Chondrocyte (in vitro differentiated cells): ENCODE results near the gene FREM2. TPM values are rescaled to one million over a fixed set of nuclear protein-coding genes. Genes with fewer than 3 reads are reported as not detected.

ENCODE experiments used
- DNase-seq: peaks from one replicate; pipeline ENCODE4 v3.0.0; 2021; ENCODE audit warnings: mixed read lengths, low spot score
- H3K27ac Mint-ChIP-seq: one replicate; pipeline ENCODE4 v1.8.0; 2021; ENCODE audit warnings: mild to moderate bottlenecking, moderate library complexity, mixed read lengths; ENCODE audit not compliant: unreplicated experiment
- H3K27me3 Mint-ChIP-seq: 2 replicates; pipeline ENCODE4 v1.8.0; 2021; ENCODE audit warnings: low read depth, mixed read lengths
- H3K36me3 Mint-ChIP-seq: 2 replicates; pipeline ENCODE4 v1.8.0; 2021; ENCODE audit warnings: low read depth, mixed read lengths
- H3K4me1 Mint-ChIP-seq: 2 replicates; pipeline ENCODE4 v1.8.0; 2021; ENCODE audit warnings: low read depth, mild to moderate bottlenecking, mixed read lengths
- H3K4me3 Mint-ChIP-seq: one replicate; pipeline ENCODE4 v1.8.0; 2021; ENCODE audit warnings: mild to moderate bottlenecking, moderate library complexity, mixed read lengths; ENCODE audit not compliant: unreplicated experiment
- H3K9me3 Mint-ChIP-seq: 2 replicates; pipeline ENCODE4 v1.8.0; 2021; ENCODE audit warnings: low read depth, mixed read lengths
- CTCF ChIP-seq: fragments of 200-600 bp; sonication (generic); IDR thresholded peaks from 2 replicates; pipeline ENCODE4 v1.5.0; 2021; ENCODE audit warnings: antibody characterized with exemption, mild to moderate bottlenecking, moderate library complexity
- long read RNA-seq: library from polyadenylated mRNA; stranded (forward); transcript quantifications from one replicate; pipeline ENCODE4 v2.0.0, GENCODE V29; 2021
- total RNA-seq: library from RNA; stranded (reverse); gene quantifications from 3 replicates; pipeline ENCODE4 v1.2.1, GENCODE V29; 2021

FREM2 gene
- 0.07 to 0.15 TPM (median 0.07 TPM) in 3 replicates for total RNA-seq
- long read RNA-seq, result 0 reads

- peaks cover 2% of the 10 kb centered on the region for H3K9me3 Mint-ChIP-seq
- H3K27me3 Mint-ChIP-seq, result peaks cover 31% of the 10 kb centered on the region
- TF ChIP-seq CTCF, result no peak
- no peaks in the 10 kb centered on the region for H3K36me3 Mint-ChIP-seq
- DNase-seq, result no peak
- no peak within 1 kb of the TSS for H3K27ac Mint-ChIP-seq
- H3K4me3 Mint-ChIP-seq, result peak within 1 kb of the TSS; percentile 76
- peaks cover 20% of the 10 kb centered on the region for H3K4me1 Mint-ChIP-seq
Measured at GRCh38 chr13:38686577-38687245, at the start of gene FREM2. TSS of gene FREM2 (plus strand) at chr13:38687077. CDS start at chr13:38687345, 268 bp downstream.

DNA sequence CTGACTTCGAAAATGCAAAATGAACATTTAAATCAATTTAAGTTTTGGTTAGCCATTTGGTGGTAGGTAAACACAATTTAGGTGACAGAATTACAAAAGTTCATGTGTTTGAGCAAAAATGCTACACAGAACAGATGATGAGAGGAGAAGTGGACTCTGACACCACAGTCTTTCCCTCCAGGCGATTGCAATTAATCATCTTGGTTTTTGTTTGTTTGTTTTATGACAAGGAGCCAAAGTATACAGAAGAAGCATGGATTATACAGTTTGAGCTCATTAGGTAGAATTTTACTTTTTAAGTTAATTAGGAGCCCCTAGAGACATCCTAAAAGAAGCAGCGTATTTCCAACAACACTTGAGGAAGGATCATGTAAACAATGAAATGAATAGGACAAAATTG, 49.3 kb upstream of the FREM2 start:
- TF ChIP-seq CTCF, result no peak
- H3K4me1 Mint-ChIP-seq, result peaks cover 10% of the 10 kb centered on the region
- no peaks in the 10 kb centered on the region for H3K36me3 Mint-ChIP-seq
- no peak for DNase-seq
- H3K4me3 Mint-ChIP-seq, result no peak overlapping the region
- H3K27ac Mint-ChIP-seq, result no peak overlapping the region
- no peaks in the 10 kb centered on the region for H3K9me3 Mint-ChIP-seq
- H3K27me3 Mint-ChIP-seq, result no peaks in the 10 kb centered on the region

DNA sequence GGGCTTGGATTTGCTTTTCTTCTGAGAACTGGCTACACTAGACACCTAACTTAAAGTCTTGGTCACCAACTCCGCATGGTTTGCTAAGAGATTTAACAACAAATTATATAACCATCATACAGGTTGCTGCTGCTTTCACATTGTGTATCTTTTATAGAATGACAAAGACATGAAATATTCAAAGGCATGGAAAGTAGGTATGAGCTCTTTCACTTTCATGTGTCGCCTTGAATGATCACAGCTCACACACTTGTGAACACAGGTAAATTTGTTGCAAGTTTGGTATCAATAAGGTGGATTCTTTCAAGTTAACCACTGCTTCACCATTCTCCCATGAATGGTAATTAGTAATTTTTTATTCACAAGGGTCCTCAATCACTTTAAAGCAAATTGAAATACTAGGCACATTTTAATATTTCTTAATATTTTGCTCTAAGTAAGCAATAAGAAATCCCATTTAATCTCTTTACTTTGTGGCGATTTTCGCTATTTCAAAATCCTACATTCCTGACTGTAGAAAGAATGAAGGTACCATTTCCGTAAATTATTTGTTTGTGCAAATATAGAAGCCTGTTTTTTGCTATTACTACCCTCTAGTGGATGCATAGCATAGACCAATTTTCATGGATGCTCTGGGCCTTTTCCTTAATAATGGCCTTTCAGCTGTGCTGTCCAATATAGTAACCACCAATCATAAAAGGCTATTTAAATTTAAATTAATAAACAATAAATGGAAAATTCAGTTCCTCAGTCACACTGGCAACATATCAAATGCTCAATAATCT, 45.5 kb upstream of the FREM2 start:
- H3K4me3 Mint-ChIP-seq, result no peak overlapping the region
- peaks cover 10% of the 10 kb centered on the region for H3K4me1 Mint-ChIP-seq
- H3K27ac Mint-ChIP-seq, result no peak overlapping the region
- peak; percentile 59 for TF ChIP-seq CTCF
- H3K27me3 Mint-ChIP-seq, result no peaks in the 10 kb centered on the region
- no peaks in the 10 kb centered on the region for H3K9me3 Mint-ChIP-seq
- DNase-seq, result no peak
- H3K36me3 Mint-ChIP-seq, result no peaks in the 10 kb centered on the region

GRCh38 chr13:38647312-38647711, 39.6 kb upstream of the FREM2 start:
- TF ChIP-seq CTCF, result no peak
- no peak overlapping the region for H3K4me3 Mint-ChIP-seq
- DNase-seq, result no peak
- H3K27me3 Mint-ChIP-seq, result no peaks in the 10 kb centered on the region
- no peak overlapping the region for H3K27ac Mint-ChIP-seq
- no peaks in the 10 kb centered on the region for H3K36me3 Mint-ChIP-seq
- peaks cover 9% of the 10 kb centered on the region for H3K4me1 Mint-ChIP-seq
- no peaks in the 10 kb centered on the region for H3K9me3 Mint-ChIP-seq

- no peak for TF ChIP-seq CTCF
- H3K4me1 Mint-ChIP-seq, result peaks cover 9% of the 10 kb centered on the region
- no peak for DNase-seq
- H3K27me3 Mint-ChIP-seq, result no peaks in the 10 kb centered on the region
- H3K4me3 Mint-ChIP-seq, result no peak overlapping the region
- H3K27ac Mint-ChIP-seq, result no peak overlapping the region
- no peaks in the 10 kb centered on the region for H3K9me3 Mint-ChIP-seq
- H3K36me3 Mint-ChIP-seq, result no peaks in the 10 kb centered on the region
Measured at GRCh38 chr13:38648912-38649311, 38.0 kb upstream of the FREM2 start.
